ENCODE data around the gene CEP290. TPM values are rescaled to one million over a fixed set of nuclear protein-coding genes. Genes with fewer than 3 reads are reported as not detected.

CEP290 gene
- total and polyA plus RNA-seq, 2 of the 13 experiments (the other 11 are each of a cell fraction or from before 2014, with no cell fraction given): 2.4 to 10.8 TPM

- TF ChIP-seq DDIT3 (CRISPR knock-in tag; IDR thresholded peaks at IDR 0.05) (0 out of 2 replicates have a peak, but pooled peaks have one; percentile 14), FOXP4 (CRISPR knock-in tag; IDR thresholded peaks at IDR 0.05) (no peak), TFE3 (CRISPR knock-in tag; IDR thresholded peaks at IDR 0.05) (peak; percentile 69), DMAP1 (CRISPR knock-in tag; IDR thresholded peaks at IDR 0.05) (peak; percentile 63; the same call in 1 of the 2 replicates), HMGXB4 (CRISPR knock-in tag; IDR thresholded peaks at IDR 0.05; ENCODE audit: borderline replicate concordance in 1 of 2, low read depth in 1 of 2) (peak; percentile 67 to 85; a peak in 2 of 4 replicates), THRA (CRISPR knock-in tag; IDR thresholded peaks at IDR 0.05; ENCODE audit: borderline replicate concordance) (peak; percentile 29; the same call in 1 of the 2 replicates), ATF6 (CRISPR knock-in tag; conservative IDR thresholded peaks at IDR 0.05) (no peak), TMF1 (CRISPR knock-in tag; IDR thresholded peaks at IDR 0.05; ENCODE audit: low read depth) (no peak), RERE (CRISPR knock-in tag; IDR thresholded peaks at IDR 0.05; ENCODE audit: low read depth) (0 out of 2 replicates have a peak, but pooled peaks have one; percentile 15), ETV5 (CRISPR knock-in tag; IDR thresholded peaks at IDR 0.05; ENCODE audit: borderline replicate concordance) (peak; percentile 28; the same call in 1 of the 2 replicates), RXRB (CRISPR knock-in tag; IDR thresholded peaks at IDR 0.05; ENCODE audit: borderline replicate concordance) (peak; percentile 51; the same call in 1 of the 2 replicates)
Measured at GRCh38 chr12:88141774-88142609, at the start of gene CEP290, which contains the start of gene TMTC3 (continued).
